A673 (cell line): Measurements from ENCODE around the gene IMMP2L.

Experiments used
- CTCF ChIP-seq: fragments of 300-800, 200-600 bp; sonication (generic); conservative IDR thresholded peaks from 2 replicates; pipeline ENCODE4 v1.5.1; 2017; ENCODE audit warnings: low read depth, mild to moderate bottlenecking, antibody characterized with exemption, low read length, moderate library complexity, mixed read lengths
- EZH2 ChIP-seq: fragments of 200-600 bp; sonication (generic); IDR thresholded peaks from 2 replicates; pipeline ENCODE4 v1.6.1; 2017; ENCODE audit warnings: borderline replicate concordance, low read depth, mild to moderate bottlenecking, mixed read lengths, antibody characterized with exemption, low read length; ENCODE audit not compliant: poor library complexity, severe bottlenecking

- no peak for TF ChIP-seq EZH2
- TF ChIP-seq CTCF: no peak
Measured at GRCh38 chr7:111525100-111525499, 37.2 kb downstream of the IMMP2L start.
